Measurements from ENCODE around the gene RFTN1.

Gene RFTN1

GRCh38 chr3:16463914-16464313, 49.6 kb downstream of the RFTN1 start:
- no peak for DNase-seq

GRCh38 chr3:16463119-16463518, 50.4 kb downstream of the RFTN1 start:
- no peak for DNase-seq

GRCh38 chr3:16462679-16463078, 50.8 kb downstream of the RFTN1 start:
- no peak for DNase-seq

- no peak for DNase-seq
Observed at GRCh38 chr3:16461463-16462245, 51.8 kb downstream of the RFTN1 start.

- no peak for DNase-seq
Observed at GRCh38 chr3:16460886-16461285, 52.6 kb downstream of the RFTN1 start.

GRCh38 chr3:16460273-16460672, 53.2 kb downstream of the RFTN1 start:
- no peak for DNase-seq

GRCh38 chr3:16456784-16457415, 56.6 kb downstream of the RFTN1 start:
- no peak for DNase-seq

GRCh38 chr3:16455966-16456365, 57.5 kb downstream of the RFTN1 start:
- no peak for DNase-seq

GRCh38 chr3:16455001-16455400, 58.5 kb downstream of the RFTN1 start:
- no peak for DNase-seq

- no peak for DNase-seq
Observed at GRCh38 chr3:16452261-16452660, 61.2 kb downstream of the RFTN1 start.

- no peak for DNase-seq
Observed at GRCh38 chr3:16449369-16449768, 64.1 kb downstream of the RFTN1 start.

- peak; percentile 66 to 77 (median 71) for DNase-seq
Observed at GRCh38 chr3:16448639-16449070, 64.8 kb downstream of the RFTN1 start.

- DNase-seq, result no peak
Observed at GRCh38 chr3:16447135-16447534, 66.4 kb downstream of the RFTN1 start.

- DNase-seq, result no peak
Observed at GRCh38 chr3:16444344-16444743, 69.2 kb downstream of the RFTN1 start.

GRCh38 chr3:16442730-16443129, 70.8 kb downstream of the RFTN1 start:
- no peak for DNase-seq

- no peak for DNase-seq
Observed at GRCh38 chr3:16441371-16441875, 72.1 kb downstream of the RFTN1 start.

GRCh38 chr3:16439848-16440708, 73.4 kb downstream of the RFTN1 start:
- no peak for DNase-seq

GRCh38 chr3:16439163-16439847, 74.2 kb downstream of the RFTN1 start:
- DNase-seq, result peak; percentile 37 to 60 (median 57)

- no peak for DNase-seq
Observed at GRCh38 chr3:16437640-16438039, 75.9 kb downstream of the RFTN1 start.

GRCh38 chr3:16433701-16434151, 79.8 kb downstream of the RFTN1 start:
- DNase-seq, result no peak

- no peak for DNase-seq
Observed at GRCh38 chr3:16432714-16433113, 80.8 kb downstream of the RFTN1 start.

Measured in suppressor macrophage treated with lipopolysaccharide for 1 hour (primary cell).